H9 (cell line): Measurements from ENCODE around the gene TMEM213. TPM values are rescaled to one million over a fixed set of nuclear protein-coding genes. Genes with fewer than 3 reads are reported as not detected.

Source experiments
- DNase-seq: peaks from one replicate; pipeline ENCODE4 v3.0.0-alpha.2; 2017
- H2AFZ ChIP-seq: one replicate; pipeline ENCODE4 v1.6.1; 2013; ENCODE audit warnings: mild to moderate bottlenecking, low read length, control low read depth, moderate library complexity
- H2AK5ac ChIP-seq: 2 replicates; pipeline ENCODE4 v1.6.1; 2013; ENCODE audit warnings: low read length, control low read depth, mixed read lengths; ENCODE audit not compliant: insufficient read length
- H2BK120ac ChIP-seq: one replicate; pipeline ENCODE4 v1.6.1; 2013; ENCODE audit warnings: low read depth, mild to moderate bottlenecking, low read length, control low read depth, inconsistent platforms; ENCODE audit not compliant: poor library complexity, severe bottlenecking
- H2BK12ac ChIP-seq: 2 replicates; pipeline ENCODE4 v1.6.1; 2013; ENCODE audit warnings: low read length, control low read depth, mixed read lengths, low read depth; ENCODE audit not compliant: insufficient read length
- H2BK15ac ChIP-seq: 2 replicates; pipeline ENCODE4 v1.6.1; 2013; ENCODE audit warnings: low read depth, low read length, control low read depth
- H2BK20ac ChIP-seq: one replicate; pipeline ENCODE4 v1.6.1; 2013; ENCODE audit warnings: low read depth, mild to moderate bottlenecking, low read length, control low read depth, inconsistent platforms; ENCODE audit not compliant: poor library complexity, severe bottlenecking
- H2BK5ac ChIP-seq: 2 replicates; pipeline ENCODE4 v1.6.1; 2013; ENCODE audit warnings: low read length, control low read depth, mixed read lengths; ENCODE audit not compliant: insufficient read length
- H3K14ac ChIP-seq: 2 replicates; pipeline ENCODE4 v1.6.1; 2013; ENCODE audit warnings: low read length, control low read depth; ENCODE audit not compliant: insufficient read depth
- H3K18ac ChIP-seq: 2 replicates; pipeline ENCODE4 v1.6.1; 2013; ENCODE audit warnings: low read depth, mild to moderate bottlenecking, mixed read lengths, low read length, control low read depth; ENCODE audit not compliant: insufficient read length
- H3K23ac ChIP-seq: 2 replicates; pipeline ENCODE4 v1.6.1; 2013; ENCODE audit warnings: low read length, control low read depth, mixed read lengths, low read depth; ENCODE audit not compliant: insufficient read length
- H3K23me2 ChIP-seq: 2 replicates; pipeline ENCODE4 v1.6.1; 2013; ENCODE audit warnings: low read depth, mild to moderate bottlenecking, mixed read lengths, low read length, control low read depth; ENCODE audit not compliant: insufficient read length, poor library complexity, severe bottlenecking
- H3K27ac ChIP-seq: 2 replicates; pipeline ENCODE4 v1.5.1; 2013; ENCODE audit warnings: low read length, control low read depth, mixed read lengths, low read depth; ENCODE audit not compliant: insufficient read length
- H3K27me3 ChIP-seq: 2 replicates; pipeline ENCODE4 v1.6.1; 2013; ENCODE audit warnings: low read length, control low read depth, inconsistent platforms; ENCODE audit not compliant: insufficient read depth
- H3K4ac ChIP-seq: 2 replicates; pipeline ENCODE4 v1.6.1; 2013; ENCODE audit warnings: low read depth, mild to moderate bottlenecking, control low read depth, inconsistent platforms, low read length, moderate library complexity
- H3K4me1 ChIP-seq: 2 replicates; pipeline ENCODE4 v1.6.1; 2013; ENCODE audit warnings: low read length, control low read depth, inconsistent platforms; ENCODE audit not compliant: insufficient read depth
- H3K4me2 ChIP-seq: 2 replicates; pipeline ENCODE4 v1.6.1; 2013; ENCODE audit warnings: low read length, control low read depth, mixed read lengths; ENCODE audit not compliant: insufficient read length, insufficient read depth
- H3K56ac ChIP-seq: 2 replicates; pipeline ENCODE4 v1.6.1; 2013; ENCODE audit warnings: low read depth, mild to moderate bottlenecking, mixed read lengths, low read length, control low read depth; ENCODE audit not compliant: insufficient read length
- H3K79me1 ChIP-seq: 2 replicates; pipeline ENCODE4 v1.6.1; 2013; ENCODE audit warnings: low read depth, mild to moderate bottlenecking, moderate library complexity, low read length, control low read depth, inconsistent platforms; ENCODE audit not compliant: insufficient read depth, poor library complexity, severe bottlenecking
- H3K79me2 ChIP-seq: 2 replicates; pipeline ENCODE4 v1.6.1; 2013; ENCODE audit warnings: low read length, control low read depth, inconsistent platforms; ENCODE audit not compliant: insufficient read depth
- H3K9ac ChIP-seq: 2 replicates; pipeline ENCODE4 v1.6.1; 2013; ENCODE audit warnings: low read length, control low read depth, mixed read lengths; ENCODE audit not compliant: insufficient read length; ENCODE audit errors: extremely low read depth
- H3K9me3 ChIP-seq: one replicate; pipeline ENCODE4 v1.6.1; 2013; ENCODE audit warnings: low read depth, low read length, inconsistent platforms; ENCODE audit not compliant: control insufficient read depth
- H3T11ph ChIP-seq: one replicate; pipeline ENCODE4 v1.6.1; 2013; ENCODE audit warnings: mild to moderate bottlenecking, low read length, control low read depth, inconsistent platforms
- H4K20me1 ChIP-seq: one replicate; pipeline ENCODE4 v1.6.1; 2013; ENCODE audit not compliant: control insufficient read depth, insufficient read length, insufficient read depth
- H4K5ac ChIP-seq: 2 replicates; pipeline ENCODE4 v1.6.1; 2013; ENCODE audit warnings: low read depth, mild to moderate bottlenecking, mixed read lengths, low read length, control low read depth; ENCODE audit not compliant: insufficient read length
- H4K8ac ChIP-seq: replicated peaks from 2 replicates; pipeline ENCODE4 v1.6.1; 2013; ENCODE audit warnings: low read length, control low read depth, mixed read lengths, low read depth; ENCODE audit not compliant: insufficient read length
- H4K91ac ChIP-seq: 2 replicates; pipeline ENCODE4 v1.6.1; 2013; ENCODE audit warnings: low read depth, mild to moderate bottlenecking, moderate library complexity, mixed read lengths, low read length, control low read depth; ENCODE audit not compliant: insufficient read length
- H3K27ac Mint-ChIP-seq, 3 experiments: 2 replicates in 2 of 3; 3 replicates in 1 of 3; pipeline ENCODE4 v1.8.0; 2020 to 2021; ENCODE audit warnings: mixed read lengths in 3 of 3, mild to moderate bottlenecking in 1 of 3, moderate library complexity in 1 of 3
- H3K27me3 Mint-ChIP-seq: 2 replicates; pipeline ENCODE4 v1.8.0; 2021; ENCODE audit warnings: low read depth, mild to moderate bottlenecking, moderate library complexity, mixed read lengths
- H3K36me3 Mint-ChIP-seq, 3 experiments: 2 replicates in 2 of 3; 3 replicates in 1 of 3; pipeline ENCODE4 v1.8.0; 2020 to 2021; ENCODE audit warnings: low read depth in 3 of 3, mixed read lengths in 3 of 3; ENCODE audit not compliant: insufficient read depth in 1 of 3
- H3K4me1 Mint-ChIP-seq, 2 experiments: 2 replicates each; pipeline ENCODE4 v1.8.0; 2020; ENCODE audit warnings: mixed read lengths in 2 of 2
- H3K4me3 Mint-ChIP-seq, 2 experiments: 2 replicates in 1 of 2; 3 replicates in 1 of 2; pipeline ENCODE4 v1.8.0; 2020 to 2021; ENCODE audit warnings: mild to moderate bottlenecking in 2 of 2, mixed read lengths in 2 of 2, moderate library complexity in 1 of 2
- H3K9me3 Mint-ChIP-seq, 2 experiments: 2 replicates in 1 of 2; 3 replicates in 1 of 2; pipeline ENCODE4 v1.8.0; 2020; ENCODE audit warnings: mild to moderate bottlenecking in 2 of 2, mixed read lengths in 2 of 2, moderate library complexity in 1 of 2
- CTCF ChIP-seq: fragments of 200-600 bp; sonication (generic); conservative IDR thresholded peaks from 3 replicates; pipeline ENCODE4 v1.8.0; 2021; ENCODE audit warnings: antibody characterized with exemption, mild to moderate bottlenecking
- WGBS: extraction: QIAGEN DNeasy Blood & Tissue Kit; methylation state at CpG from one replicate; pipeline ENCODE4 v1.1.7; 2013; ENCODE audit warnings: missing lambda C conversion rate, low lambda C conversion rate, mixed read lengths; ENCODE audit not compliant: insufficient read length; ENCODE audit errors: extremely low coverage; 5-methylcytosine and 5-hydroxymethylcytosine counted together
- total RNA-seq: library from RNA; stranded (reverse); gene quantifications from 2 replicates; pipeline ENCODE4 v1.2.1, GENCODE V29; 2021

The TMEM213 gene
- total RNA-seq, 1 experiment from 2014 or later: 0.22 TPM

- Histone ChIP-seq H3K27me3 (no peaks in the 10 kb centered on the region), H3K27ac (no peak overlapping the region), H4K20me1 (no peaks in the 10 kb centered on the region), H3K4me2 (peak overlapping the region; percentile 37), H3K79me2 (no peaks in the 10 kb centered on the region), H3K4me1 (peaks cover 7% of the 10 kb centered on the region; the same call in 1 of the 2 replicates), H4K8ac (no peak overlapping the region), H3K14ac (no peak overlapping the region), H3K4ac (no peak overlapping the region), H3K9ac (no peak overlapping the region), H2BK15ac (no peak overlapping the region), H2BK20ac (no peak overlapping the region), H3K9me3 (no peaks in the 10 kb centered on the region), H3T11ph (no peak overlapping the region), H2AK5ac (no peak overlapping the region), H2BK12ac (no peak overlapping the region), H3K18ac (no peak overlapping the region), H3K23ac (no peak overlapping the region), H4K5ac (no peak overlapping the region), H2BK5ac (no peak overlapping the region), H4K91ac (no peak overlapping the region), H2BK120ac (no peak overlapping the region), H3K56ac (no peak overlapping the region), H3K23me2 (peaks cover 5% of the 10 kb centered on the region), H3K79me1 (no peaks in the 10 kb centered on the region), H2AFZ (no peak overlapping the region)
- H3K4me3 Mint-ChIP-seq: peak overlapping the region; percentile 28 to 36; a peak in 3 of 5 replicates
- no peaks in the 10 kb centered on the region for H3K9me3 Mint-ChIP-seq
- H3K36me3 Mint-ChIP-seq: no peaks in the 10 kb centered on the region
- no peak for DNase-seq
- TF ChIP-seq CTCF: no peak
- H3K27me3 Mint-ChIP-seq: peaks cover 14% of the 10 kb centered on the region
- WGBS: no CpG with 5 or more reads among the region's 5 CpGs
- H3K27ac Mint-ChIP-seq: no peak overlapping the region
- H3K4me1 Mint-ChIP-seq: peaks cover 25 to 35% of the 10 kb centered on the region in 2 experiments
Measured at GRCh38 chr7:138798836-138799235, 1.0 kb downstream of the TMEM213 start.
